CD14-positive monocyte (primary cell): Measurements from ENCODE around the gene CMTR1. TPM values are rescaled to one million over a fixed set of nuclear protein-coding genes. Genes with fewer than 3 reads are reported as not detected.

ENCODE experiments used
- DNase-seq, 3 donors: peaks; one replicate each; pipeline ENCODE4 v3.0.0-alpha.2; 2011 to 2022
- H2AFZ ChIP-seq: 2 replicates; pipeline ENCODE4 v1.6.0; 2012; ENCODE audit warnings: mild to moderate bottlenecking, low read depth, low read length, inconsistent platforms; ENCODE audit not compliant: insufficient read depth, poor library complexity, severe bottlenecking
- H3K27ac ChIP-seq, 2 donors: 1 replicate in 1 of 2; 2 replicates in 1 of 2; pipeline ENCODE4 v1.5.1; 2012 to 2013; ENCODE audit warnings: low read length in 2 of 2, control low read depth in 1 of 2, inconsistent platforms in 1 of 2, low read depth in 1 of 2, mild to moderate bottlenecking in 1 of 2
- H3K27me3 ChIP-seq, 2 donors: one replicate each; pipeline versions ENCODE4 v1.6.0 to v1.6.1; 2011 to 2013; ENCODE audit warnings: low read length in 2 of 2; ENCODE audit not compliant: control insufficient read depth in 2 of 2, insufficient read depth in 2 of 2
- H3K36me3 ChIP-seq, 2 donors: replicated peaks in 1 of 2; 1 replicate in 1 of 2; 2 replicates in 1 of 2; pipeline versions ENCODE4 v1.5.1 to v1.6.1; 2012 to 2013; ENCODE audit warnings: low read length in 2 of 2, control low read depth in 1 of 2, inconsistent platforms in 1 of 2, mild to moderate bottlenecking in 1 of 2; ENCODE audit not compliant: insufficient read depth in 2 of 2, control insufficient read depth in 1 of 2
- H3K4me1 ChIP-seq, 2 donors: 1 replicate in 1 of 2; 2 replicates in 1 of 2; pipeline versions ENCODE4 v1.5.1 to v1.6.1; 2012 to 2013; ENCODE audit warnings: low read length in 2 of 2, control low read depth in 1 of 2, inconsistent platforms in 1 of 2, mild to moderate bottlenecking in 1 of 2, moderate library complexity in 1 of 2; ENCODE audit not compliant: insufficient read depth in 2 of 2, control insufficient read depth in 1 of 2
- H3K4me2 ChIP-seq: replicated peaks from 2 replicates; pipeline ENCODE3; 2012; ENCODE audit warnings: low read length, moderate library complexity, mild to moderate bottlenecking; ENCODE audit not compliant: poor library complexity, severe bottlenecking; ENCODE audit errors: extremely low read depth
- H3K4me3 ChIP-seq, 3 experiments: fragments of 200-600 bp in 1 of 3; sonication (generic) in 1 of 3; replicated peaks in 1 of 3; 1 replicate in 2 of 3; 2 replicates in 1 of 3; pipeline ENCODE4 v1.5.1; 2011 to 2013; ENCODE audit warnings: low read length in 3 of 3, mild to moderate bottlenecking in 3 of 3, control low read depth in 2 of 3, low read depth in 2 of 3, inconsistent platforms in 1 of 3, moderate library complexity in 1 of 3
- H3K79me2 ChIP-seq: 2 replicates; pipeline ENCODE4 v1.6.0; 2012; ENCODE audit warnings: mild to moderate bottlenecking, control low read depth, inconsistent platforms, low read length, moderate library complexity; ENCODE audit not compliant: insufficient read depth
- H3K9ac ChIP-seq: 2 replicates; pipeline ENCODE4 v1.6.0; 2017; ENCODE audit warnings: low read length, mild to moderate bottlenecking; ENCODE audit not compliant: insufficient read depth, poor library complexity, severe bottlenecking
- H3K9me3 ChIP-seq, 2 donors: replicated peaks in 1 of 2; 1 replicate in 1 of 2; 2 replicates in 1 of 2; pipeline versions ENCODE4 v1.5.1 to v1.6.1; 2012 to 2013; ENCODE audit warnings: low read length in 2 of 2, control low read depth in 1 of 2; ENCODE audit not compliant: control insufficient read depth in 1 of 2, insufficient read depth in 1 of 2
- H4K20me1 ChIP-seq: 2 replicates; pipeline ENCODE4 v1.6.0; 2012; ENCODE audit warnings: mild to moderate bottlenecking, low read length, control low read depth, moderate library complexity; ENCODE audit not compliant: insufficient read depth
- H3K27ac Mint-ChIP-seq, 7 donors: one replicate each; pipeline ENCODE4 v1.8.0; 2020; ENCODE audit warnings: mild to moderate bottlenecking in 7 of 7, mixed read lengths in 7 of 7, moderate library complexity in 6 of 7, inconsistent platforms in 2 of 7
- H3K27me3 Mint-ChIP-seq, 3 donors: one replicate each; pipeline ENCODE4 v1.8.0; 2021 to 2022; ENCODE audit warnings: low read depth in 3 of 3, mild to moderate bottlenecking in 3 of 3, mixed read lengths in 3 of 3, moderate library complexity in 3 of 3, inconsistent platforms in 1 of 3
- H3K36me3 Mint-ChIP-seq, 2 donors: one replicate each; pipeline ENCODE4 v1.8.0; 2020; ENCODE audit warnings: mixed read lengths in 2 of 2, inconsistent platforms in 1 of 2, mild to moderate bottlenecking in 1 of 2
- H3K4me1 Mint-ChIP-seq: one replicate; pipeline ENCODE4 v1.8.0; 2020; ENCODE audit warnings: mild to moderate bottlenecking, mixed read lengths
- H3K4me3 Mint-ChIP-seq, 2 donors: one replicate each; pipeline ENCODE4 v1.8.0; 2020; ENCODE audit warnings: mild to moderate bottlenecking in 2 of 2, mixed read lengths in 2 of 2, moderate library complexity in 1 of 2
- H3K9me3 Mint-ChIP-seq, 7 donors: one replicate each; pipeline ENCODE4 v1.8.0; 2020 to 2022; ENCODE audit warnings: mixed read lengths in 7 of 7, mild to moderate bottlenecking in 6 of 7, moderate library complexity in 6 of 7, inconsistent platforms in 2 of 7
- CTCF ChIP-seq: fragments of 200-600 bp; IDR thresholded peaks from one replicate; pipeline ENCODE4 v1.8.0; 2022; ENCODE audit warnings: antibody characterized with exemption, mild to moderate bottlenecking
- WGBS: methylation state at CpG from one replicate; pipeline ENCODE4 v1.1.5; 2013; ENCODE audit warnings: missing lambda C conversion rate; ENCODE audit not compliant: insufficient coverage; 5-methylcytosine and 5-hydroxymethylcytosine counted together
- intact Hi-C, 2 donors: fragments of 100-400 bp; cut with micrococcal nuclease; formaldehyde crosslinking; loops; one replicate each; pipeline versions ENCODE4 v1.15.0 to v1.15.1; 2023
- polyA plus RNA-seq, 3 donors: library from polyadenylated mRNA; depleted of rRNA in 1 of 3; unstranded in 2 of 3; stranded (reverse) in 1 of 3; fragments of 300-500 nt in 2 of 3; fragments of >200 nt in 1 of 3; fragmentation: Illumina TruSeq in 2 of 3; gene quantifications; 1 replicate in 2 of 3; 2 replicates in 1 of 3; pipeline ENCODE4 v1.2.3, GENCODE V29; 2012 to 2021

The CMTR1 gene
- polyA plus RNA-seq, 3 donors: 12.0 to 32.3 (median 15.3) TPM

- Mint-ChIP-seq H3K4me1 (no peaks in the 10 kb centered on the region), H3K4me3 (no peak overlapping the region), H3K36me3 (peaks cover 87 to 95% of the 10 kb centered on the region in 2 donors), H3K27ac (peak overlapping the region in 2 of 7 donors; percentile 21 to 45), H3K9me3 (no peaks in the 10 kb centered on the region), H3K27me3 (no peaks in the 10 kb centered on the region)
- no peak overlapping the region for H3K4me3 ChIP-seq
- intact Hi-C loops: no loop called here
- no peaks in the 10 kb centered on the region for H3K79me2 ChIP-seq
- no peak overlapping the region for H2AFZ ChIP-seq
- no peaks in the 10 kb centered on the region for H3K27me3 ChIP-seq
- H3K4me1 ChIP-seq: no peaks in the 10 kb centered on the region
- H3K36me3 ChIP-seq: peaks cover 79 to 86% of the 10 kb centered on the region in 2 donors
- H3K9me3 ChIP-seq: no peaks in the 10 kb centered on the region
- no peak overlapping the region for H3K27ac ChIP-seq
- H3K9ac ChIP-seq: no peak overlapping the region
- no peak for TF ChIP-seq CTCF
- 97% methylated on average over 6 of the region's 8 CpGs for WGBS
- H3K4me2 ChIP-seq: no peak overlapping the region
- no peaks in the 10 kb centered on the region for H4K20me1 ChIP-seq
- DNase-seq: no peak
Measured at GRCh38 chr6:37473364-37474095, 40.5 kb downstream of the CMTR1 start.

DNA sequence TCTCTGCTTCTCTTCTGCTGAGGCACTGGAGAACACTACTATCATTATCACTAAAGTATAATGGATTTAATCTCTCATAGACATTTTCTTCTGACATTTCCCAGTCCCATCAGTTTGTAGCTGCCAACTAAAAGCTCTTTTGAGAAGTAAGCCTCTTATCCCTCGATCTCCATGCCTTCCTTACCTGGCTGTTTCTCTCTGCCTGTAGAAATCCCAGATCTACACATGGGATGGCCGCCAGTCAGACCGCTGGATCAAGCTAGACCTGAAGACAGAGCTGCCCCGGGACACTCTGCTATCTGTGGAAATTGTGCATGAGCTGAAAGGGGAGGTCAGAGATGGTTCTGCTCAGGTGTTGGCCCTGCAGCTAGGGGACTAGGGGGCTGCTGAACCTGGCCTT, 41.3 kb downstream of the CMTR1 start:
- Mint-ChIP-seq H3K36me3 (peaks cover 94 to 97% of the 10 kb centered on the region in 2 donors), H3K4me3 (no peak overlapping the region)
- intact Hi-C loops: no loop called here

More for the DNA sequence above, 41.3 kb downstream of the CMTR1 start:
- Mint-ChIP-seq H3K27ac (peak overlapping the region in 1 of 7 donors; percentile 21), H3K27me3 (no peaks in the 10 kb centered on the region), H3K9me3 (no peaks in the 10 kb centered on the region), H3K4me1 (no peaks in the 10 kb centered on the region)
- peaks cover 86 to 92% of the 10 kb centered on the region in 2 donors for H3K36me3 ChIP-seq
- no peak overlapping the region for H3K4me2 ChIP-seq
- no peak overlapping the region for H3K27ac ChIP-seq
- no peaks in the 10 kb centered on the region for H4K20me1 ChIP-seq
- H3K9ac ChIP-seq: no peak overlapping the region
- H3K4me3 ChIP-seq: no peak overlapping the region
- no peak for DNase-seq
- no peak overlapping the region for H2AFZ ChIP-seq
- no peaks in the 10 kb centered on the region for H3K27me3 ChIP-seq
- no CpG with 5 or more reads among the region's 4 CpGs for WGBS
- H3K9me3 ChIP-seq: no peaks in the 10 kb centered on the region
- no peaks in the 10 kb centered on the region for H3K4me1 ChIP-seq
- TF ChIP-seq CTCF: no peak
- H3K79me2 ChIP-seq: no peaks in the 10 kb centered on the region
